Muscle layer of colon (tissue), 2 donors: ENCODE measurements around the gene CLTA.
"Not testable (repeated sequence)": the region's sequence is repeated elsewhere in the genome, so short reads cannot be mapped to it uniquely, and the experiment has no call there.

Experiments
- H3K27ac ChIP-seq: one replicate; pipeline ENCODE4 v1.7.0; 2013; ENCODE audit warnings: low read depth, mild to moderate bottlenecking, low read length, moderate library complexity
- H3K27me3 ChIP-seq, 2 donors: one replicate each; pipeline ENCODE4 v1.7.0; 2013; ENCODE audit warnings: low read length in 2 of 2, mild to moderate bottlenecking in 2 of 2; ENCODE audit not compliant: insufficient read depth in 2 of 2, control insufficient read depth in 1 of 2
- H3K36me3 ChIP-seq: one replicate; pipeline ENCODE4 v1.7.0; 2013; ENCODE audit warnings: mild to moderate bottlenecking, low read length; ENCODE audit not compliant: insufficient read depth
- H3K4me1 ChIP-seq: one replicate; pipeline ENCODE4 v1.7.0; 2013; ENCODE audit warnings: mild to moderate bottlenecking, low read length; ENCODE audit not compliant: insufficient read depth
- H3K4me3 ChIP-seq, 2 donors: one replicate each; pipeline ENCODE4 v1.7.0; 2013; ENCODE audit warnings: low read length in 2 of 2, low read depth in 1 of 2, mild to moderate bottlenecking in 1 of 2, moderate library complexity in 1 of 2
- H3K9ac ChIP-seq: one replicate; pipeline ENCODE4 v1.7.0; 2013; ENCODE audit warnings: low read length
- H3K9me3 ChIP-seq: one replicate; pipeline ENCODE4 v1.7.0; 2013; ENCODE audit warnings: mild to moderate bottlenecking, low read length
- donor health status: abdominal sarcoma.
- donor health status: Adenocarcinoma of cecum.

The CLTA gene

DNA sequence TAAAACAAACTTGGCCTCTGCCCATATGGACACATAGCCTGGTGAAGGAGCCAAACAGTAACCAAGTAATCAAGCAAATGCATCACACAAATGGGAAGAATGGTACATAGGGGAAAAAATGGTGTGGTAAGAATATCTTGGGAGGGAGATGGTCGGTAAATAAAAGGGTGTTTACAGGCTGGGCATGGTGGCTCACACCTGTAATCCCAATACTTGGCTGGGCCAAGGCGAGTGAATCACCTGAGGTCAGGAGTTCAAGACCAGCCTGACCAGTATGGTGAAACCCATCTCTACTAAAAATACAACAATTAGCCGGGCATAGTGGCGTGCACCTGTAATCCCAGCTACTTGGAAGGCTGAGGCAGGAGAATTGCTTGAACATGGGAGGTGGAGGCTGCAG, 31.2 kb upstream of the CLTA start:
- Histone ChIP-seq H3K27ac (peak overlapping the region; percentile 86), H3K4me1 (peaks cover 48% of the 10 kb centered on the region)

GRCh38 chr9:36160126-36160525, 30.6 kb upstream of the CLTA start:
- not testable (repeated sequence) for H3K27me3 ChIP-seq
- peaks cover 48% of the 10 kb centered on the region for H3K4me1 ChIP-seq
- H3K27ac ChIP-seq, result peak overlapping the region; percentile 86

More for the DNA sequence above, 31.2 kb upstream of the CLTA start:
- H3K9me3 ChIP-seq, H3K27me3 ChIP-seq, H3K9ac ChIP-seq, H3K4me3 ChIP-seq, H3K36me3 ChIP-seq: not testable (repeated sequence)

GRCh38 chr9:36161187-36161586, 29.5 kb upstream of the CLTA start:
- Histone ChIP-seq H3K4me1 (peaks cover 49% of the 10 kb centered on the region), H3K27ac (no peak overlapping the region), H3K4me3 (no peak overlapping the region), H3K9me3 (no peaks in the 10 kb centered on the region), H3K36me3 (no peaks in the 10 kb centered on the region), H3K27me3 (no peaks in the 10 kb centered on the region), H3K9ac (no peak overlapping the region)

More at GRCh38 chr9:36160126-36160525, 30.6 kb upstream of the CLTA start:
- H3K36me3 ChIP-seq, H3K4me3 ChIP-seq, H3K9ac ChIP-seq, H3K9me3 ChIP-seq: not testable (repeated sequence)

DNA sequence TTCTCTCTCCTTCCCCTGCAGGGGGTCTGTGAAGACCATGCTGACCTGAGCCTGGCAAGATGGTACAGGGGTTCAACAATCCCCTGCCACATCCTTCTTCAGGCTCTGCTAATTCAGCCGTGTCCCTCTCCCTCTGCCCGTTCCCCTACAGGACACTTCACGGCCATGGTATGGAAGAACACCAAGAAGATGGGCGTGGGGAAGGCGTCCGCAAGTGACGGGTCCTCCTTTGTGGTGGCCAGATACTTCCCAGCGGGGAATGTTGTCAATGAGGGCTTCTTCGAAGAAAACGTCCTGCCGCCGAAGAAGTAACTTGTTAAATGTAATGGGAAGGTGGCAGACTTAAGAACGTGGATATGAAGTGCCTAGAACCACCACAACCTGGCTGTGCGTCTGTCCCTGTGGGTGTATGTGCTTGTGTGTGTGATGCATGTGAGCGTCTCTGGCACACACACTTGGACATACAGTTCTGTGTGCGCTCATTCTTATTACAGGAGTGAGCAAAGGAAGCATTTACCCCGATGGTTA, 28.4 kb upstream of the CLTA start:
- H3K36me3 ChIP-seq, result no peaks in the 10 kb centered on the region
- H3K9me3 ChIP-seq, result no peaks in the 10 kb centered on the region
- no peak overlapping the region for H3K9ac ChIP-seq
- H3K4me1 ChIP-seq, result peaks cover 49% of the 10 kb centered on the region
- H3K4me3 ChIP-seq, result no peak overlapping the region
- H3K27ac ChIP-seq, result peak overlapping the region; percentile 71
- H3K27me3 ChIP-seq, result no peaks in the 10 kb centered on the region

- H3K9me3 ChIP-seq, result no peaks in the 10 kb centered on the region
- H3K4me3 ChIP-seq, result peak overlapping the region in 1 of 2 donors; percentile 21
- H3K36me3 ChIP-seq, result no peaks in the 10 kb centered on the region
- H3K9ac ChIP-seq, result no peak overlapping the region
- no peaks in the 10 kb centered on the region for H3K27me3 ChIP-seq
- H3K4me1 ChIP-seq, result peaks cover 43% of the 10 kb centered on the region
- peak overlapping the region; percentile 71 for H3K27ac ChIP-seq
These were observed 27.5 kb upstream of the CLTA start for GRCh38 chr9:36163049-36163785.

GRCh38 chr9:36163786-36164170, 26.9 kb upstream of the CLTA start:
- no peak overlapping the region for H3K9ac ChIP-seq
- peak overlapping the region; percentile 71 for H3K27ac ChIP-seq
- peak overlapping the region in 1 of 2 donors; percentile 21 for H3K4me3 ChIP-seq
- peaks cover 37% of the 10 kb centered on the region for H3K4me1 ChIP-seq
- H3K27me3 ChIP-seq, result no peaks in the 10 kb centered on the region
- H3K36me3 ChIP-seq, result no peaks in the 10 kb centered on the region
- H3K9me3 ChIP-seq, result no peaks in the 10 kb centered on the region

DNA sequence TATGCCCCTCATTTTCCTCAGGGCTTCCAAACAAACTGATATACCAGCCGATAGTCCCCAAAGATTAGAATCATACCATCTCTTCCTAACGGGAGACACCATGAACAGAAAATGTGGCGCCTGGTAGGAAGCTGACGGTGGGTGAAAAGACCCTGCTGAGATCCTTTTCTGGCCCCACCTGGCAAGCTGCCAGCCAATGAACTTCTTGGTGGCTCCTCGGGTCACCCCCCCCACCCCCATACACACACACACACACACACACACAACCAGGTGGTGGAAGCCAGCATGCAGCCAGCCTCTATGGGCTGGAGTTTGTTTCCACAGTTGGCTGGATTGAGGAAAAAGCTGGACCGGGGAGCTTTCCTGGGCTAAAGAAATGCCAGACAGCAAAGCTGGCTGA, 26.3 kb upstream of the CLTA start:
- Histone ChIP-seq H3K27me3 (no peaks in the 10 kb centered on the region), H3K27ac (peak overlapping the region; percentile 71), H3K9me3 (no peaks in the 10 kb centered on the region), H3K9ac (no peak overlapping the region), H3K36me3 (no peaks in the 10 kb centered on the region), H3K4me1 (peaks cover 31% of the 10 kb centered on the region), H3K4me3 (no peak overlapping the region)

GRCh38 chr9:36164989-36165388, 25.7 kb upstream of the CLTA start:
- Histone ChIP-seq H3K4me1 (peaks cover 28% of the 10 kb centered on the region), H3K4me3 (no peak overlapping the region), H3K27me3 (no peaks in the 10 kb centered on the region), H3K36me3 (no peaks in the 10 kb centered on the region), H3K9me3 (no peaks in the 10 kb centered on the region), H3K9ac (no peak overlapping the region), H3K27ac (peak overlapping the region; percentile 71)

DNA sequence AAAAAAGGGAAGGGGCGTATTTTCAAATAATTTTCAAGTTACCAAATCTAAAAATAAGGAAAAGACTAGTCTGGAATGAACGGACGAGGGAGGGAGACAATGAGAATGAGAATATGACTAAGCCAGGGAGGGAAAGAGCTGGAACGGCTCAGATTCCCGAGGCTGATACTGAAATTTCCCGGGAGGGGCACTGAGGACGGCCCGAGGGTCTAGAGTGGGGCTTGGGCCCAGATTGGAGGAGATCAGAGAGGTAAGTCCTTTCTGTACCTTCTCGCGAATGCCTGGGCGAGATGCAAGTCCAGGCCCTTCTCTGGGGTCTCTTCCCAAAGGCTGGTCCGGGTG, 24.9 kb upstream of the CLTA start:
- no peaks in the 10 kb centered on the region for H3K36me3 ChIP-seq
- H3K9ac ChIP-seq, result no peak overlapping the region
- H3K27me3 ChIP-seq, result no peaks in the 10 kb centered on the region
- H3K9me3 ChIP-seq, result no peaks in the 10 kb centered on the region
- H3K4me1 ChIP-seq, result peaks cover 28% of the 10 kb centered on the region
- peak overlapping the region; percentile 82 to 83 for H3K4me3 ChIP-seq
- H3K27ac ChIP-seq, result peak overlapping the region; percentile 73

DNA sequence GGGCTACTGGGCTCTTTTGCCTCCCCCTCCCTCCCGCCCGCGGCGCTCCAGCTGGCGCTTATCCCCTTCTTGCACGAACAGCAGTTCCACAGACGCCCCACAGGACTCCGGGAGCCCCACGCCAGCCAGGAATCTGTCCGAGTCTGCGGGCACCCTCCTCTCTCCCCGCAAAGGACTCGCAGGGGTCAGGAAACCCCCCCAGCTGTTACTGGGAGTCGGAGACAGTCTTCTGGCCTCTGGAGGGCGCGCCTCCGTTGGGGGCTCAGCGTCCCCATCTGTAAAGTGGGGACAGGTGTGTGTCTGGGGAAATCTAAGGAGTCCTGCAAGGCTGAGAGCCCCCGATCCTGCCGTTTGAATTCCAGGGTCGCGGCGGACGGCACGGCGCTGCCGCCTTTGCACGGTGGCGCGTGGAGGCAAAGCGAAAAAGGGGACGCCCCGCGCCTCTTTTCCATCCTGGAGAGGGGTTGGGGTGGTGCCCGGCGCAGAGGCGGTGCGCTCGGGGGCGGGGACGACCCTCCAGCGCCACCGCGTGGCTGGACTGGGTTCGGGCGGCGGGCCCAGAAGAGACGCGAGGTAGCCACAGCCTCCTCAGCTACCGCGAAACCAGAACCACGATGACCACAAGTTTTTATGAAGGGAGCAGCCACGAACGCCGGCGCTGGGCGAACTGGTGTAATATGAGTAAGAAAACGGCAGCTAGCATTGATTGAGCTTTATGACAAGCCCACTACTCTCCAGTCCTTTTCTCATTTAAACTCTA, 24.4 kb upstream of the CLTA start:
- peak overlapping the region; percentile 82 to 83 for H3K4me3 ChIP-seq
- peak overlapping the region; percentile 73 for H3K27ac ChIP-seq
- H3K9me3 ChIP-seq, result no peaks in the 10 kb centered on the region
- no peaks in the 10 kb centered on the region for H3K27me3 ChIP-seq
- H3K4me1 ChIP-seq, result peaks cover 28% of the 10 kb centered on the region
- H3K36me3 ChIP-seq, result no peaks in the 10 kb centered on the region
- H3K9ac ChIP-seq, result no peak overlapping the region

GRCh38 chr9:36169166-36169565, 21.6 kb upstream of the CLTA start, which contains the start of gene CCIN:
Gene CCIN, plus strand, starts transcription at chr9:36169388. Its CDS starts 115 bp downstream, at chr9:36169503.
- no peak within 1 kb of the TSS for H3K27ac ChIP-seq
- H3K4me3 ChIP-seq, result no peak within 1 kb of the TSS
- H3K9me3 ChIP-seq, result no peaks in the 10 kb centered on the region
- H3K36me3 ChIP-seq, result no peaks in the 10 kb centered on the region
- no peaks in the 10 kb centered on the region for H3K27me3 ChIP-seq
- no peak within 1 kb of the TSS for H3K9ac ChIP-seq
- H3K4me1 ChIP-seq, result peaks cover 14% of the 10 kb centered on the region
